DMS114 treated with DMSO at 0.1 percent for 48 hours (cell line): ENCODE results near the gene DNAH3.
"Not testable (repeated sequence)": the region's sequence is repeated elsewhere in the genome, so short reads cannot be mapped to it uniquely, and the experiment has no call there.

Source experiments
- DNase-seq: peaks from one replicate; lab custom pipeline; 2025; ENCODE audit not compliant: unreplicated experiment; lab: John Stamatoyannopoulos, UW

DNAH3 gene

GRCh38 chr16:21130811-21131210, 19.8 kb downstream of the DNAH3 start:
- DNase-seq, result no peak

GRCh38 chr16:21128991-21129390, 21.7 kb downstream of the DNAH3 start:
- no peak for DNase-seq

- DNase-seq, result no peak
These were observed 24.1 kb downstream of the DNAH3 start for GRCh38 chr16:21126518-21126917.

GRCh38 chr16:21125191-21125590, 25.5 kb downstream of the DNAH3 start:
- DNase-seq, result no peak

GRCh38 chr16:21120976-21121520, 29.6 kb downstream of the DNAH3 start:
- DNase-seq, result no peak

- no peak for DNase-seq
These were observed 33.1 kb downstream of the DNAH3 start for GRCh38 chr16:21117567-21117966.

- DNase-seq, result no peak
These were observed 34.4 kb downstream of the DNAH3 start for GRCh38 chr16:21116148-21116693.

GRCh38 chr16:21115551-21115950, 35.1 kb downstream of the DNAH3 start:
- not testable (repeated sequence) for DNase-seq

- no peak for DNase-seq
These were observed 46.4 kb downstream of the DNAH3 start for GRCh38 chr16:21103941-21104860.

- no peak for DNase-seq
These were observed 48.8 kb downstream of the DNAH3 start for GRCh38 chr16:21101631-21102420.

- DNase-seq, result no peak
These were observed 50.2 kb downstream of the DNAH3 start for GRCh38 chr16:21100447-21100846.

- no peak for DNase-seq
These were observed 53.5 kb downstream of the DNAH3 start for GRCh38 chr16:21097151-21097550.

- DNase-seq, result not testable (repeated sequence)
These were observed 55.9 kb downstream of the DNAH3 start for GRCh38 chr16:21094719-21095118.

GRCh38 chr16:21092951-21093350, 57.7 kb downstream of the DNAH3 start:
- DNase-seq, result no peak

GRCh38 chr16:21088646-21089538, 61.8 kb downstream of the DNAH3 start:
- DNase-seq, result no peak

- no peak for DNase-seq
These were observed 62.5 kb downstream of the DNAH3 start for GRCh38 chr16:21088143-21088542.

- no peak for DNase-seq
These were observed 65.9 kb downstream of the DNAH3 start for GRCh38 chr16:21084631-21085225.

GRCh38 chr16:21083729-21084268, 66.8 kb downstream of the DNAH3 start:
- DNase-seq, result no peak

- no peak for DNase-seq
These were observed 69.3 kb downstream of the DNAH3 start for GRCh38 chr16:21081329-21081728.

- DNase-seq, result no peak
These were observed 72.1 kb downstream of the DNAH3 start for GRCh38 chr16:21078563-21078962.
